IMR-90 (cell line): ENCODE data around the gene ONECUT2. TPM values are rescaled to one million over a fixed set of nuclear protein-coding genes. Genes with fewer than 3 reads are reported as not detected.
"Not testable (repeated sequence)": the region's sequence is repeated elsewhere in the genome, so short reads cannot be mapped to it uniquely, and the experiment has no call there.

Source experiments
- ATAC-seq: fragments of 200-7000 bp; cut with Tn5 transposase; 2 replicates; pipeline ENCODE4 v1.9.1; 2020; ENCODE audit warnings: low read depth, mild to moderate bottlenecking, moderate library complexity
- BruUV-seq: library from RNA; stranded (reverse); fragments of 400-500 nt; replicated peaks from 2 replicates; lab custom pipeline; 2021; lab: Mats Ljungman, UMichigan
- CTCF ChIA-PET: fragments of 300-600 bp; formaldehyde crosslinking; extraction: SDS; loops from one replicate; lab custom pipeline; 2021; ENCODE audit warnings: antibody characterized with exemption; lab: Yijun Ruan, JAX
- POLR2A ChIA-PET: fragments of 300-600 bp; sonication (Branson Sonifier 250); formaldehyde crosslinking; loops from one replicate; lab custom pipeline; 2022; ENCODE audit warnings: antibody characterized with exemption; ENCODE audit not compliant: unreplicated experiment; lab: Charles Lee
- DNase-seq: peaks from one replicate; pipeline ENCODE4 v3.0.0; 2013
- H2AFZ ChIP-seq: replicated peaks from 2 replicates; pipeline ENCODE3; 2013; ENCODE audit warnings: low read length, mild to moderate bottlenecking; ENCODE audit not compliant: poor library complexity
- H2AK5ac ChIP-seq: 2 replicates; pipeline ENCODE4 v1.6.1; 2013; ENCODE audit warnings: low read depth, low read length, inconsistent platforms
- H2AK9ac ChIP-seq: replicated peaks from 2 replicates; pipeline ENCODE3; 2013; ENCODE audit warnings: mild to moderate bottlenecking, low read depth, low read length, moderate library complexity; ENCODE audit not compliant: poor library complexity
- H2BK120ac ChIP-seq: 2 replicates; pipeline ENCODE4 v1.6.1; 2013; ENCODE audit warnings: low read depth, low read length, inconsistent platforms
- H2BK15ac ChIP-seq: 3 replicates; pipeline ENCODE4 v1.6.1; 2013; ENCODE audit warnings: low read depth, low read length, inconsistent platforms
- H2BK20ac ChIP-seq: 2 replicates; pipeline ENCODE4 v1.6.1; 2013; ENCODE audit warnings: low read depth, mild to moderate bottlenecking, inconsistent platforms, low read length, moderate library complexity
- H2BK5ac ChIP-seq: 2 replicates; pipeline ENCODE4 v1.6.1; 2013; ENCODE audit warnings: mild to moderate bottlenecking, low read depth, low read length, inconsistent platforms; ENCODE audit not compliant: poor library complexity, severe bottlenecking
- H3K14ac ChIP-seq: replicated peaks from 2 replicates; pipeline ENCODE4 v1.6.1; 2013; ENCODE audit warnings: low read depth, low read length, inconsistent platforms
- H3K18ac ChIP-seq: 2 replicates; pipeline ENCODE4 v1.6.1; 2013; ENCODE audit warnings: low read depth, low read length, control low read depth
- H3K23ac ChIP-seq: 2 replicates; pipeline ENCODE4 v1.6.1; 2013; ENCODE audit warnings: low read depth, low read length, inconsistent platforms
- H3K27ac ChIP-seq: 2 replicates; pipeline ENCODE4 v1.5.1; 2013; ENCODE audit warnings: mild to moderate bottlenecking, control low read depth, low read length; ENCODE audit not compliant: insufficient read depth
- H3K27me3 ChIP-seq: 2 replicates; pipeline ENCODE4 v1.6.1; 2013; ENCODE audit warnings: low read length; ENCODE audit not compliant: control insufficient read depth, insufficient read depth
- H3K36me3 ChIP-seq: 2 replicates; pipeline ENCODE4 v1.6.1; 2013; ENCODE audit warnings: low read length, mixed read lengths; ENCODE audit not compliant: control insufficient read depth, insufficient read depth
- H3K4ac ChIP-seq: 2 replicates; pipeline ENCODE4 v1.6.1; 2013; ENCODE audit warnings: low read depth, low read length, inconsistent platforms
- H3K4me1 ChIP-seq: 2 replicates; pipeline ENCODE4 v1.6.1; 2013; ENCODE audit warnings: low read length, mixed read lengths; ENCODE audit not compliant: control insufficient read depth, insufficient read depth
- H3K4me2 ChIP-seq: 2 replicates; pipeline ENCODE4 v1.6.1; 2013; ENCODE audit warnings: low read depth, mild to moderate bottlenecking, control low read depth, low read length, moderate library complexity
- H3K4me3 ChIP-seq: 2 replicates; pipeline ENCODE4 v1.5.1; 2013; ENCODE audit warnings: low read depth, mild to moderate bottlenecking, control low read depth, low read length, moderate library complexity; ENCODE audit not compliant: insufficient read depth
- H3K56ac ChIP-seq: 2 replicates; pipeline ENCODE4 v1.6.1; 2013; ENCODE audit warnings: low read length, inconsistent platforms; ENCODE audit not compliant: insufficient read depth; ENCODE audit errors: extremely low read depth
- H3K79me1 ChIP-seq, 2 experiments: 2 replicates each; pipeline ENCODE4 v1.6.1; 2013; ENCODE audit warnings: low read length in 2 of 2, inconsistent platforms in 1 of 2, low read depth in 1 of 2
- H3K9ac ChIP-seq: 2 replicates; pipeline ENCODE4 v1.6.1; 2013; ENCODE audit warnings: low read depth, low read length, control low read depth
- H3K9me1 ChIP-seq: 2 replicates; pipeline ENCODE4 v1.6.1; 2013; ENCODE audit warnings: low read length, inconsistent platforms; ENCODE audit not compliant: insufficient read depth
- H3K9me3 ChIP-seq: 2 replicates; pipeline ENCODE4 v1.6.1; 2013; ENCODE audit warnings: low read length; ENCODE audit not compliant: control insufficient read depth, insufficient read depth
- H4K20me1 ChIP-seq: 2 replicates; pipeline ENCODE4 v1.6.1; 2013; ENCODE audit warnings: low read length, inconsistent platforms; ENCODE audit not compliant: insufficient read depth
- H4K5ac ChIP-seq: 2 replicates; pipeline ENCODE4 v1.6.1; 2013; ENCODE audit warnings: mild to moderate bottlenecking, low read depth, low read length, control low read depth
- H4K8ac ChIP-seq, 2 experiments: 2 replicates each; pipeline ENCODE4 v1.6.1; 2013; ENCODE audit warnings: low read depth in 2 of 2, low read length in 2 of 2, control low read depth in 1 of 2, inconsistent platforms in 1 of 2
- H4K91ac ChIP-seq: 2 replicates; pipeline ENCODE4 v1.6.1; 2013; ENCODE audit warnings: low read depth, low read length, inconsistent platforms; ENCODE audit not compliant: insufficient read depth
- WGBS, 2 experiments: methylation state at CpG; one replicate each; pipeline versions ENCODE4 v1.1.5 to v1.1.7; 2013; ENCODE audit warnings: missing lambda C conversion rate in 2 of 2; ENCODE audit not compliant: insufficient read length in 1 of 2; ENCODE audit errors: extremely low coverage in 2 of 2; 5-methylcytosine and 5-hydroxymethylcytosine counted together
- dilution Hi-C: fragments of 300-500 bp; cut with HindIII; formaldehyde crosslinking; loops from one replicate; pipeline ENCODE4 v1.14.3; 2018; ENCODE audit warnings: low sequenced_read_pairs; ENCODE audit not compliant: unreplicated experiment
- in situ Hi-C: fragments of 300-500 bp; cut with MboI; formaldehyde crosslinking; loops from 3 replicates; pipeline ENCODE4 v1.14.3; 2019; ENCODE audit warnings: low sequenced_read_pairs, inconsistent platforms, mixed read lengths
- intact Hi-C: fragments of 100-400 bp; cut with micrococcal nuclease; formaldehyde crosslinking; loops from 2 replicates; pipeline ENCODE4 v1.10.0; 2022
- polyA plus RNA-seq, 3 experiments: library from polyadenylated mRNA; depleted of rRNA; stranded (reverse); fragments of >200 nt; gene quantifications; 2 replicates each; pipeline ENCODE4 v1.2.3, GENCODE V29; 2012; ENCODE audit warnings: low replicate concordance in 1 of 3
- total RNA-seq: library from RNA; depleted of rRNA; stranded (reverse); fragments of >200 nt; gene quantifications from 2 replicates; pipeline ENCODE4 v1.2.3, GENCODE V29; 2012

Gene ONECUT2
- total and polyA plus RNA-seq, 2 of the 4 experiments (the other 2 are of a cell fraction) = under 0.01 to 0.02 TPM

DNA sequence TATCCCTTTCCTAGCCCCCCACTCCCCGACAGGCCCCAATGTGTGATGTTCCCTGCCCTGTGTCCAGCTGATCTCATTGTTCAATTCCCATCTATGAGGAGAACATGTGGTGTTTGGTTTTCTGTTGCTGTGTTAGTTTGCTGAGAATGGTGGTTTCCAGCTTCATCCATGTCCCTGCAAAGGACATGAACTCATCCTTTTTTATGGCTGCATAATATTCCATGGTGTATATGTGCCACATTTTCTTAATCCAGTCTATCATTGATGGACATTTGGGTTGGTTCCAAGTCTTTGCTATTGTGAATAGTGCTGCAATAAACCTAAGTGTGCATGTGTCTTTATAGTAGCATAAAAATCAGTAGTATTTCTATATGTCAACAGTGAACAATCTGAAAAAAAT is 40.4 kb upstream of the ONECUT2 start:
- H4K8ac ChIP-seq, H4K91ac ChIP-seq, H3K4me2 ChIP-seq, dilution Hi-C loops, CTCF ChIA-PET, H3K23ac ChIP-seq, H3K9me3 ChIP-seq, H3K27me3 ChIP-seq, H3K4me1 ChIP-seq, H3K9me1 ChIP-seq, H3K18ac ChIP-seq, DNase-seq, H3K9ac ChIP-seq, H2BK120ac ChIP-seq, in situ Hi-C loops, H2AK5ac ChIP-seq, H2AK9ac ChIP-seq, H4K20me1 ChIP-seq, H2AFZ ChIP-seq, H2BK15ac ChIP-seq, H3K27ac ChIP-seq, H3K4ac ChIP-seq, intact Hi-C loops, H3K4me3 ChIP-seq, H4K5ac ChIP-seq, ATAC-seq, H3K79me1 ChIP-seq, POLR2A ChIA-PET, H3K36me3 ChIP-seq, H3K56ac ChIP-seq, H3K14ac ChIP-seq, H2BK5ac ChIP-seq, H2BK20ac ChIP-seq, BruUV-seq: not testable (repeated sequence)
- no CpG with 5 or more reads among the region's 1 CpG for WGBS, 2 experiments

DNA sequence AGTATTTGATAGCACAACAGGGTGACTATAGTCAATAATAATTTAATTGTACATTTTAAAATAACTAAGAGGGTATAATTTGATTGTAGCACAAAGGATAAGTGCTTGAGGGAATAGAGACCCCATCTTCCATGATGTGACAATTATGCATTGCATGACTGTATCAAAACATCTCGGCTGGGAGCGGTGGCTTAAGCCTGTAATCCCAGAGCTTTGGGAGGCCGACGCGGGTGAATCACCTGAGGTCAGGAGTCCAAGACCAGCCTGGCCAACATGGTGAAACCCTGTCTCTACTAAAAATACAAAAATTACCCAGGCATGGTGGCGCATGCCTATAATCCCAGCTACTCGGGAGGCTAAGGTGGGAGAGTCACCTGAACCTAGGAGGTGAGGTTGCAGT is 38.3 kb upstream of the ONECUT2 start:
- H4K5ac ChIP-seq, H2AK5ac ChIP-seq, ATAC-seq, DNase-seq, H3K4me2 ChIP-seq, H3K9me1 ChIP-seq, H3K27me3 ChIP-seq, H3K23ac ChIP-seq, H3K9ac ChIP-seq, H3K79me1 ChIP-seq, POLR2A ChIA-PET, H2AK9ac ChIP-seq, H2BK15ac ChIP-seq, H4K91ac ChIP-seq, in situ Hi-C loops, H3K4me3 ChIP-seq, H4K20me1 ChIP-seq, H2BK5ac ChIP-seq, H3K36me3 ChIP-seq, H3K4ac ChIP-seq, H3K27ac ChIP-seq, H2AFZ ChIP-seq, intact Hi-C loops, H3K4me1 ChIP-seq, H3K56ac ChIP-seq, H2BK20ac ChIP-seq, H4K8ac ChIP-seq, H3K18ac ChIP-seq, dilution Hi-C loops, CTCF ChIA-PET, BruUV-seq, H3K9me3 ChIP-seq, H3K14ac ChIP-seq, H2BK120ac ChIP-seq: not testable (repeated sequence)
- WGBS, 2 experiments = 86% methylated on average over 2 of the region's 7 CpGs; no CpG with 5 or more reads in 1 of the 2 experiments
